ENCODE results near the gene USP9Y. TPM values are rescaled to one million over a fixed set of nuclear protein-coding genes. Genes with fewer than 3 reads are reported as not detected.

Gene USP9Y
- total RNA-seq, 1 donor from 2014 or later = not detected

- no peak for DNase-seq (ENCODE audit: extremely low spot score in 2 of 2)
- Histone ChIP-seq H3K4me3 (no peak overlapping the region), H3K27ac (no peak overlapping the region), H3K4me1 (no peaks in the 10 kb centered on the region), H3K36me3 (no peaks in the 10 kb centered on the region), H3K27me3 (no peaks in the 10 kb centered on the region), H3K9me3 (no peaks in the 10 kb centered on the region)
- TF ChIP-seq CTCF (IDR thresholded peaks at IDR 0.05) (no peak), POLR2A (IDR thresholded peaks at IDR 0.05) (no peak), POLR2AphosphoS5 (IDR thresholded peaks at IDR 0.05; ENCODE audit: insufficient read depth in 1 of 2, low read depth in 1 of 2) (no peak)
- intact Hi-C loops (cut with DNase I) = no loop called here
These were observed 55.0 kb downstream of the USP9Y start for GRCh38 chrY:12756021-12756420.

GRCh38 chrY:12765976-12766375 is 64.9 kb downstream of the USP9Y start:
- Histone ChIP-seq H3K4me1 (no peaks in the 10 kb centered on the region), H3K27ac (no peak overlapping the region), H3K4me3 (no peak overlapping the region), H3K27me3 (no peaks in the 10 kb centered on the region), H3K36me3 (no peaks in the 10 kb centered on the region), H3K9me3 (no peaks in the 10 kb centered on the region)
- TF ChIP-seq POLR2A (IDR thresholded peaks at IDR 0.05) = no peak
- no peak for TF ChIP-seq POLR2AphosphoS5 (IDR thresholded peaks at IDR 0.05; ENCODE audit: insufficient read depth in 1 of 2, low read depth in 1 of 2)
- TF ChIP-seq CTCF (IDR thresholded peaks at IDR 0.05) = no peak
- no peak for DNase-seq (ENCODE audit: extremely low spot score in 2 of 2)
- intact Hi-C loops (cut with DNase I) = no loop called here

- no peak for TF ChIP-seq POLR2A (IDR thresholded peaks at IDR 0.05)
- no peak for TF ChIP-seq CTCF (IDR thresholded peaks at IDR 0.05)
- no peak for TF ChIP-seq POLR2AphosphoS5 (IDR thresholded peaks at IDR 0.05; ENCODE audit: insufficient read depth in 1 of 2, low read depth in 1 of 2)
- intact Hi-C loops (cut with DNase I) = no loop called here
- Histone ChIP-seq H3K9me3 (no peaks in the 10 kb centered on the region), H3K4me1 (no peaks in the 10 kb centered on the region), H3K27me3 (no peaks in the 10 kb centered on the region), H3K4me3 (no peak overlapping the region), H3K27ac (no peak overlapping the region), H3K36me3 (no peaks in the 10 kb centered on the region)
- no peak for DNase-seq (ENCODE audit: extremely low spot score in 2 of 2)
These were observed 83.5 kb downstream of the USP9Y start for GRCh38 chrY:12784521-12784920.

- H3K36me3 ChIP-seq = no peaks in the 10 kb centered on the region
These were observed 93.0 kb downstream of the USP9Y start for GRCh38 chrY:12793999-12794398.

GRCh38 chrY:12808046-12808445 is 107.0 kb downstream of the USP9Y start:
- no peak for DNase-seq (ENCODE audit: extremely low spot score in 2 of 2)
- Histone ChIP-seq H3K27ac (no peak overlapping the region), H3K36me3 (no peaks in the 10 kb centered on the region), H3K27me3 (no peaks in the 10 kb centered on the region), H3K4me3 (no peak overlapping the region), H3K4me1 (no peaks in the 10 kb centered on the region), H3K9me3 (no peaks in the 10 kb centered on the region)
- intact Hi-C loops (cut with DNase I) = no loop called here
- no peak for TF ChIP-seq POLR2A (IDR thresholded peaks at IDR 0.05)
- TF ChIP-seq POLR2AphosphoS5 (IDR thresholded peaks at IDR 0.05; ENCODE audit: insufficient read depth in 1 of 2, low read depth in 1 of 2) = no peak
- TF ChIP-seq CTCF (IDR thresholded peaks at IDR 0.05) = no peak

More at GRCh38 chrY:12793999-12794398, 93.0 kb downstream of the USP9Y start:
- Histone ChIP-seq H3K27ac (no peak overlapping the region), H3K27me3 (no peaks in the 10 kb centered on the region), H3K9me3 (no peaks in the 10 kb centered on the region), H3K4me3 (no peak overlapping the region), H3K4me1 (no peaks in the 10 kb centered on the region)
- TF ChIP-seq POLR2AphosphoS5 (IDR thresholded peaks at IDR 0.05; ENCODE audit: insufficient read depth in 1 of 2, low read depth in 1 of 2) (no peak), CTCF (IDR thresholded peaks at IDR 0.05) (no peak), POLR2A (IDR thresholded peaks at IDR 0.05) (no peak)
- no peak for DNase-seq (ENCODE audit: extremely low spot score in 2 of 2)
- intact Hi-C loops (cut with DNase I) = no loop called here

Data from vagina (tissue), 2 donors.